Stimulated activated CD8-positive, alpha-beta memory T cell treated with anti-CD3 and anti-CD28 coated beads, Interleukin-7, amount 100 ng/mL, for 24 hours (primary cell): ENCODE data around the gene B4GALT6.

ENCODE experiments used
- DNase-seq: peaks from one replicate; pipeline ENCODE4 v3.0.0-alpha.2; 2020; ENCODE audit warnings: low read depth

B4GALT6 gene

DNA sequence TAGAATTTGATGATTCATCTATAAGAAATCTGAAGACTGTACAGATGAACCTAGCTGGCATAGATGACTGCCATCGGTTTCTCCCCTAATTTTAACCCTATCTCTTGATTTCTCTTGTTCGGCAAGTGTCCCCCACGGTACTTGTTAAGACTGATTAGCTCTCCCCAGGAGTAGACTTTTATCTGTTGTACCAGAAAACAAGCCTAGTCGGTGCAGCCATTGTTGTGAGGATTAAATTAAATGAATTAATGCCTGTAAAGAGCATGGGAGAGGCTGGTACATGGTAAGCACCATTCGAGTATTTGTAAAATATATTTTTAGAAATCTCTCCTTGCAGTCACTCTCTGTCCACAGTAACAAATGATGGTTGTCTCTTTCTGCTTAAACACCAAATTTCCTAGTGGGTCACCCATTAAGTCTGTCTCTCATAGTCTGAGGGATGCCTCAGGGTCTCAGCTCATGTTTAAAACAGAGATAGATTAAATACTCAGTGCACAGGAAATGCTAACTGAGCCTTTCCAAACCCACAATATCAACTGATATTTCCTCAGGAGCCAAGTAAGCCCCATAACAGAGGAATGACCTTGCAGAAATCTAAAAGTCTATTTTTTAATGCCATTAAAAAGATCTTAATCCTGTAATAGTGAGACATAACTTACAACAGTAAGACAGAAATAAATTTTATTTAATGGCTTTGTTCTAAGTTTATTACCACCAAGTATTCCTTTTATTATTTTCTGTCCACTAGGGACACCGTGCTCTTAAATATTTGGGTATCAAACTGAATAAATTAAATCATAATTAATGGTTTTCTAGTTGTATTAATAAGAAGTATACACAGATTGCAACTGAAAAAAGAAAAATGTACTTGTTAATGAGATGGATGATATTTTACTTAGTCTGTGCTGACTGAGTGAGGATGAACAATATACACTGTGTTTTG is 2.9 kb upstream of the B4GALT6 start:
- no peak for DNase-seq

GRCh38 chr18:31686572-31686971 is 2.2 kb upstream of the B4GALT6 start:
- no peak for DNase-seq

DNA sequence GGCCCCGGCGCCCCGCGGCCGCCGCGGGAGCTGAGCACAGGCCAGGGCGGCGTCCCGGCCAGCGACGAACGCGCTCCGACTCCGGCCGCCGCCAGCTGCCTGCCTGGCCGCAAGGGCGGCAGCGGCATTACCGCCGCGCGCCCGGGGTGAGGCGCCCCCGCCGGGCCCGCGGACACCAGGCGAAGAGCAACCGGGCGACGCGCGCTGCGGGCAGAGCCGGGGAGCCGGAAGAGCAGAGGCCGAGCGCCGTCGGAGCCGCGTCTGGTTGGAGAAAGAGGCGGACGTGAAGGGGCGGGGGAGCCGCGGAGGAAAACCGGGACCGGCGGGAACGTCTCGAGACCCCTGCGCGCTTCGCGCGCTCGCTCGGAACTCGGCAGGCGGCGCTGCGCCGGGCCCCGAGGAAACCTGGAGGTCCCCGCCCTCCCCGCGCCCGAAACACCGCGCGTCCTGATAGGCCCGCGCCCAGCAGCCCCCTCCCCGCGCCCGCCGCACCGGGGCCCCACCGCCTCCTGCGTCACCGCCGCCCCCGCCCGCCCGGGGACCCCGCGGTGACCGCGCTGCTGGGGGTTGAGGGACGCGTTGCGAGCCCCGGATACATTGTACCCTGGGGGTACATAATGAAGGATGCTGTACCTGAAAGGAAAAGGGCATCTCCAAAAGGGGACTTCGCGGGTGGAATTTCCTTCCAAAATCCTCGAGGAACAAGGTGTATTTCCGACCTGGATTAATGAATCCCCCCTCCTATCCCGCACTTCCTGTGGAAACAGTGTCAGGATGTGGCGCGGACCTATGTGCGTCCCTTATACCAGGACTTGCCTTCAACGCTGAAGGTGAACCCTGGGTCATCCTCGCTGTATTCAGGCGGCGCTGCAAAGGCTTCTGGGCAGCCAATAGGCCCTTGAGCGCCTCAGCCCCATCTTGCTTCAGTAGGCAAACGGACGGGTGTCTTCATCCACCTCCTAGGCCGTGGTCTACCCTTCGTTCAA is 1.0 kb upstream of the B4GALT6 start:
- no peak for DNase-seq

GRCh38 chr18:31683968-31684278 is 458 bp downstream of the B4GALT6 start:
- no peak for DNase-seq

DNA sequence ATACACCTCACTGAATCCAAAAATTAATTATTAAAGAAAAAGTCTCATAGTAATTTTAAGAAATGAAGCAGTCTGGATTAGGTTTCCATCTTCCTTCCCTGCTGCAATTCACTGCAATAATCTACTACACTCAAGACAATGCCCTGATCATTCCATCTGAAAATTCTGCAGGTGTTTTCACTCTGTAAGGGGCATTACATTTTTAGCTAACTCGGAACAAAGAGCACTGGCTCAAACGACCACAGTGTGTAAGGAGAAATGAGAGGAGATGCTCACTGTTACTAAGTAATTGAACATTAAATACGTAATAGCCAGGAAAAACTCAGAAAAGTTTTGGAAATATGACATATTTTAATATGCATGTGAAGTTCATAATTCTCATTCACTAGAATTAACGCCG is 1.3 kb downstream of the B4GALT6 start:
- DNase-seq: no peak

- DNase-seq: no peak
These were observed 3.4 kb downstream of the B4GALT6 start for GRCh38 chr18:31680831-31681568.

- no peak for DNase-seq
These were observed 4.0 kb downstream of the B4GALT6 start for GRCh38 chr18:31680433-31680811.

- DNase-seq: no peak
These were observed 4.5 kb downstream of the B4GALT6 start for GRCh38 chr18:31679791-31680432.

DNA sequence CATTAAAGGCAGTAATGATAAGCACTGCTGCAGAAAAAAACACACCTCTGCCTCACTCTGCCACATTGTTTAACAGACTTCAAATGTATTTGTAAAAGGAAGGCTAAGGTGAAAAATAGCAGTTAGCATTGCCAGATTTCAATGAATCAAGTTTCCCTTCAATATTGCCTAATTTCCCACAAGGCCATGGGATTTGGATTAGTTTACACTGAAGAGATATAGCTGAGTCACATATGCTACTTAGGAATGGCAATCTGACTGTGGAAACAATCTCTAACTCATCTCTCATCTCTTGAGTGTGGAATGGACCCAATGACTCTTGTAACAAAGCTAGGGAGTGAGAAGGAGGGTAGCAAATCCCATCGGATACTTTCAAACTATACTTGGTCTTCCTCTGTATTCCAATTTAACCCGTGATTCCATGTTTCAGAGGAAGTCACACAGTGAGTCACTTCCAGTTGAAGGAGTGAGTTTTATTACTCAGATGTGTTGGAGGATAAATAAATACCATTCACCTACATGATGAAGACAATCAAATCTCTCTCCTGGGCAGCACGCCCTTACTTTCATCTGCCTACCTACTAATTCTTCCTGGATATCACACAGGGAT is 5.1 kb downstream of the B4GALT6 start:
- DNase-seq: no peak

DNA sequence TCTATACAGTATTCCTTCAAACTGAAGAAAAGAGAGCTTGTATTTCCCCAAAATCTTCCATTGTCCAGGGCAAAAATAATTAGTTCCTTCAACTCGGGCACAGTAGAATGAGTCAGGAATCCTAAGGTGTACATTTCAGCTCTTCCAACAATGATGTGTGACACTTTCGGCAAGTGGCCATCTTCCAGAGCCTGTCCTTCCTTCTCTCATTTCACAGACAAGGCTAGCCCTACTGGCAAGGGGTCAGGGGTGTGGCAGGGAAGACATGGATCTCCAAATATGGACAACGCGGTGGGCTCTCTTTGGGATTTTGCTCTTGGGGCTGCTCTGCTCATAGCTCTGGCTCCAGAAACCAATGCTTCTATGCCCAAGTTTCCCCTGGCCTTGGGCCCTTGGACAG is 6.0 kb downstream of the B4GALT6 start:
- no peak for DNase-seq

GRCh38 chr18:31677592-31677991 is 6.8 kb downstream of the B4GALT6 start:
- DNase-seq: no peak

DNA sequence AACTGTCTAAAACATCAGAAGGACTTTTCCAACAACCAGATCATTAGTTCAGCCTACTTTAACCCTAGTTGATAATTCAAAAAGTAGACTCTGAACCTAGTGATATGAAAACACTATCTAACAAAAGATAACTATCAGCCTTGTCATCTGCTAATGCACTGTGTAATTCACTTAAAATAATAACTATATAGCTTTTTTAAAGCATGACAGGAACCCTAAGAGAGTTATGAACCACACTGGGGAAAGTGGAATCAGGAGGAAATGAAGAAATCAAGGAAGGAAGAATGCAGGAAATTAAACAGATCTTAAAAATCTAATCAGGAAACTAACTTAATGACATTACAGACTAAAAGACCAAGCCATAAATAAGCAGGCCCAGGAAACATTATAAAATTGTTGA is 9.0 kb downstream of the B4GALT6 start:
- no peak for DNase-seq

GRCh38 chr18:31672628-31673135 is 11.7 kb downstream of the B4GALT6 start:
- DNase-seq: no peak

DNA sequence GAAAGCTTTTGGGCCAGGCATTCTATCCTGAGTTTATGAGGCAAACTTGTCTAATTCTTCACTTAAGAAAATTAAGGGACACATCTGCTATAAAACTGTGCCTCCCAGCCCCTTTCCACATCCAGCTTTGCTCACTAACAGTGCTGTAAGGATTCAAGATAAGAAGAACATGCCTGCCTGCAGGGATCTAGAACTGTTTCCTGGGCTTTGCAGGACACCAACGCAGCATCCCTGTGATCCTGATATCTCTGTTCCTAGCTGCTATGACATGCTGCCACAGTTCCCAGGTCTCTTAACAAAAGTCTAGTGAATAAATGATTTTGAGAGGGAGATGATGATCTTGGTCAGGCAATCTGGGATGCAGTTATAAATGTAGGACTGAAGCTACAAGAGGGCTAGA is 12.4 kb downstream of the B4GALT6 start:
- no peak for DNase-seq

DNA sequence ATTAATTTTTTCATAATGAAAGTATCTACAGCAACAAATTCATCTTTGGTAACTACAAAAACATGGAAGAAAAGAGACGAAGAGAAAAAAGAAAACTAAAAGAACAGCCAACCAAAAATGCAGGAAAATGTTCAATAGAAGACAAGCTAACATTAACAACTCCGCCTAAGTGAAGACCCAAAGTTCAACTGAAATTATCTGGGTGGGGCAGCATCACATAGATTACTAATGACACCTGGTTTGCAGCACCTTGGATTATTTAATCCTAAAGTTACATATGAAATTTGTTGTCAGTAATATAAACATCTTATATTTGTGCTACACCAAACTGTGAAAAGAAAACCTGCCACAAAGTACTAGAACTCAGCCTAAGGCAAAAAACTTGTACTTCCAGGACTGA is 14.8 kb downstream of the B4GALT6 start:
- no peak for DNase-seq

GRCh38 chr18:31667185-31667584 is 17.2 kb downstream of the B4GALT6 start:
- no peak for DNase-seq

GRCh38 chr18:31666055-31666454 is 18.3 kb downstream of the B4GALT6 start:
- DNase-seq: no peak

DNA sequence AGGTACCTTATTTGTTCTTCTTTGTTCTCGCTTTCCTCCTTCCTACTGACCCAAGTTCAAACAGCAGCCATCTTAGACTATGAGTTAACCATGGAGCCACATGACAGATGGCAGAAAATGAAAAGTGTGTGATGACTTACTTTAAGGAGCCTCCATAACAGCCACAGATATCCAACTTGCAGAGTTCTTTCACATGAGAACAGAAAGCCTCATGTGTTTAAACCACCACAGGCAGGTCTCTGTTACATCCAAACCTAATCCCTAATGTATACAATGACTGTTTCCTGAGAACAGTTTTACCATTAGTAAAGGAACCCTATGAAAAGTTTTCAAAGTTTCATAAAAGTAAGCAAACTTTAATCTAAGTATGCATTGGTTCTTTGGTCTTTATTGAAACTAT is 20.3 kb downstream of the B4GALT6 start:
- no peak for DNase-seq

DNA sequence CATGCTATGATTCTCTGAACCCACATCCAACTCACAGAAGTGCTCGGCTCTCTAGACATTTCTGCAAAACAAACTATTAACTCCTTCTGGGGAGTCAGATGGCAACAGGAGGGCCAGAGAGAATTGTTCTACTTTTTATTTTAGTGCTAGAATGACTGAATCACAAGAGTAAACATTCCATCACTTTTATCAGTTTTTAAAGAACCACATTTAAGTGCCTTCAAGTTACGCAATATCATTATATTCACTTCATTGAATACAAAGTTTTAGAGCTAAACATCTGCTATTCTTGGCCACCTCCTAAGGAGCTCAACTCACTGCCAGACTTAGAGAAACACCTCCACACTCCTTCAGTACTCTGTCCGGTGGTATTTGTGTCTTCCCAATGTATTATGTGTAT is 22.4 kb downstream of the B4GALT6 start:
- no peak for DNase-seq

DNA sequence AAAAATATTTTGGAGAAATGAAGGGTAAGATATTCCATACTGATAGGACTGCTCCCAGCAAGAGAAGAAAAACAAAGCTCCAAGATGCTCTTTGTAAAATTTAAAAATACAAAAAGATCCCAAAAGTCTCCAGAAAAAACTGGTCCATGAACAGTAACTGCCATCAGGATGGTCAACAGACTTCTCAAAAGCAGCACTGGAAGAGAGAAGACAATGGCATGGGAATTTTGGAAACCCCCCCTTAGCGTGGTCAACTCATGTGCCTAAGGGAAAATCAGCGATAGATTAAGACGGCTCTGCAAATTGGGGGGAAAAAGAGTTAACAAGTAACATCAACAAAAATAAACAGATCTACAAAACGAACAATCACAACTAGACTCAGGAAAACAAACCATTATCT is 23.6 kb downstream of the B4GALT6 start:
- DNase-seq: no peak

- DNase-seq: no peak
These were observed 24.7 kb downstream of the B4GALT6 start for GRCh38 chr18:31659576-31660177.
